ENCODE results near the gene FAM72D.
"Not testable (repeated sequence)": the region's sequence is repeated elsewhere in the genome, so short reads cannot be mapped to it uniquely, and the experiment has no call there.

DNA sequence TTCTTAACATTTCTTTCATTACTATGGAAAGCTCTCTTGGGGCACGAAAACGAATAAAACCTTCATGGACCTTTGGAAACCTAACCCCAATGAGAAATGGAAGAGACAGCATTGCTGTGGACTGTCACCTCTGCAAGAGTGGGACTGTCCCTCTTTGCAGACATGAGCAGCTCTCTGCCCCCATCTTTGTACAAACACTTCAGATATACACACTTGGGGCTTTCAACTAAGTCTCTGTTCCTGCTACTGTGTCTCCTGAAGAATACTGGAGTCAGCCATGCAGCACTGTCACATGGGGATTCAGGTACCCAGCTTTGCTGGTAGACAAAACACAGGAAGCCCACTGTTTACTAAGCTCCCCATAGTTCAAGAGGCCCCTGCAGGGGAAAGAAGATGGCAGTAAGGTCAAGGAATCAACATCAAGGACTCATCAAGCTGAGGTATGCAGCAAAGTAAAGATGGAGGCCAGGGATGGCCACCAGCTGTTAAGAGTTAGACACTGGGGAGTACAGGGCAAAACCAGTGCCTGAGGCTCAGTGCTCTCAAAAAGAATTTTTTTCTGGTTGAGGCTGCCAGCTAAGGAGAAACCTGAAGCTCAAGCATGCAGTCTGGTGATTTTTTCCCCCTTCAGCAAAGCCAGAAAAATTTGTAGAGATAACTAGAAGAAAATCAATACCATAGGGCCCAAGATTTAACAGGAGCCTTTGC, 31.7 kb upstream of the FAM72D start:
- not testable (repeated sequence) for TF ChIP-seq POLR2A, CTCF (IDR thresholded peaks at IDR 0.05)

Measured in heart left ventricle (tissue), 13 donors.